Measurements from ENCODE around the gene MT2A.

The MT2A gene

DNA sequence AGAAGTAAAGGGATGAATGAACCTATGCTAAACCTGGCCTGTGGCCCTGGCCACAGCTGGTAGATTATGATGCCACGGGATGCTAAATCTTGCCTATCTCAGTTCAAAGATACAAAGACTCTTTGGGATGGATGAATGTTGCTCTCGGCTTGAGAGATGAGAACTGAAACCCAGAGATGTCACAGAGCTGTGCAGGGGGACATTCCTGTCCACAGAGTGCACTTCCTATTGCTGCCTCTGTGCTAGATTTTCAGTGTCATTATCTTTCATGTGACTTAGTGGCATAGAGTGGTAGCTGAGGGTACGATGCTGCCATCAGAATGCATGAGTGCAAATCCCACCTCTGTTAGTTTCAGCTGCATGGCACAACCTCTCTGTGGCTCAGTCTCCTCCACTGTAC, 21.8 kb downstream of the MT2A start:
- H3K36me3 ChIP-seq = no peaks in the 10 kb centered on the region
- H3K27ac ChIP-seq = peak overlapping the region; percentile 65
- H3K27me3 ChIP-seq (ENCODE audit: insufficient read depth, low read depth, severe bottlenecking) = no peaks in the 10 kb centered on the region
- H3K4me3 ChIP-seq (ENCODE audit: low read depth, low read length) = no peak overlapping the region
- H3K9me3 ChIP-seq (ENCODE audit: severe bottlenecking) = no peaks in the 10 kb centered on the region
- TF ChIP-seq, protein P1, sequence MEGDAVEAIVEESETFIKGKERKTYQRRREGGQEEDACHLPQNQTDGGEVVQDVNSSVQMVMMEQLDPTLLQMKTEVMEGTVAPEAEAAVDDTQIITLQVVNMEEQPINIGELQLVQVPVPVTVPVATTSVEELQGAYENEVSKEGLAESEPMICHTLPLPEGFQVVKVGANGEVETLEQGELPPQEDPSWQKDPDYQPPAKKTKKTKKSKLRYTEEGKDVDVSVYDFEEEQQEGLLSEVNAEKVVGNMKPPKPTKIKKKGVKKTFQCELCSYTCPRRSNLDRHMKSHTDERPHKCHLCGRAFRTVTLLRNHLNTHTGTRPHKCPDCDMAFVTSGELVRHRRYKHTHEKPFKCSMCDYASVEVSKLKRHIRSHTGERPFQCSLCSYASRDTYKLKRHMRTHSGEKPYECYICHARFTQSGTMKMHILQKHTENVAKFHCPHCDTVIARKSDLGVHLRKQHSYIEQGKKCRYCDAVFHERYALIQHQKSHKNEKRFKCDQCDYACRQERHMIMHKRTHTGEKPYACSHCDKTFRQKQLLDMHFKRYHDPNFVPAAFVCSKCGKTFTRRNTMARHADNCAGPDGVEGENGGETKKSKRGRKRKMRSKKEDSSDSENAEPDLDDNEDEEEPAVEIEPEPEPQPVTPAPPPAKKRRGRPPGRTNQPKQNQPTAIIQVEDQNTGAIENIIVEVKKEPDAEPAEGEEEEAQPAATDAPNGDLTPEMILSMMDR (IDR thresholded peaks at IDR 0.05; ENCODE audit: low read depth, low read length) = no peak
- no peak for DNase-seq

DNA sequence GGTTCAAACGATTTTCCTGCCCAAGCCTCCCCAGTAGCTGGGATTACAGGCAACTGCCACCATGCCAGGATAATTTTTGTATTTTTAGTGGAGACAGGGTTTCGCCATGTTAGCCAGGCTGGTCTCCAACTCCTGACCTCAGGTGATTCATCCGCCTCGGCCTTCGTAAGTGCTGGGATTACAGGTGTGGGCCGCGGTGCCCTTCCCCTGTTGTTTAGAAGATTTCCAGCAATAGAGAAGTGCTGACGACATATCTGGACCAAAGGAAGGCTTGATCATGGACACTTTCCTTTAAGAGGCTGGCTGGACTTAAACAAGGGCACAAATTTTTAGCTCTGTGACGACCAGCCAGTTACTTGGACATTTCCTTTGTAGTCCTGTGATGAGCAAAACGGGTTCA, 22.8 kb downstream of the MT2A start:
- Histone ChIP-seq H3K27me3 (ENCODE audit: insufficient read depth, low read depth, severe bottlenecking) (no peaks in the 10 kb centered on the region), H3K9me3 (ENCODE audit: severe bottlenecking) (no peaks in the 10 kb centered on the region), H3K36me3 (no peaks in the 10 kb centered on the region), H3K4me3 (ENCODE audit: low read depth, low read length) (no peak overlapping the region), H3K27ac (no peak overlapping the region)
- DNase-seq = no peak
- TF ChIP-seq, protein P1 (IDR thresholded peaks at IDR 0.05; ENCODE audit: low read depth, low read length) = no peak

DNA sequence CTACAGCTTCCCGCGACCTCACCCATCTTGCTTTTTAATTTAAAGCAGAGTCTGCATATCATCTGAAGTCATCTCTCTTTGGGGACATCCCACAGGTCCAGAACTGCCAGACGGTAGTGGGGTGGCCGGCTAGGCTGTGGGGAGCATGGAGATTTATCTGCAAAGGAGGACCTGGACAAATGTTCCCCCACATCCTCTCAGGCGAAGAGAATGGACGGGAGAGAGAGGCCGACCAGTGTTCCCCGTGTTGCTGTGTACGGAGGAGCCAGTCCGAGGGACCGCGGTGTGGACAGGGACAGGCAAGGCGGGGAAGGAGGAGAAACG, 23.4 kb downstream of the MT2A start:
- no peak for DNase-seq
- Histone ChIP-seq H3K4me3 (ENCODE audit: low read depth, low read length) (no peak overlapping the region), H3K27me3 (ENCODE audit: insufficient read depth, low read depth, severe bottlenecking) (no peaks in the 10 kb centered on the region), H3K27ac (no peak overlapping the region), H3K36me3 (no peaks in the 10 kb centered on the region), H3K9me3 (ENCODE audit: severe bottlenecking) (no peaks in the 10 kb centered on the region)
- TF ChIP-seq, protein P1 (IDR thresholded peaks at IDR 0.05; ENCODE audit: low read depth, low read length) = no peak

DNA sequence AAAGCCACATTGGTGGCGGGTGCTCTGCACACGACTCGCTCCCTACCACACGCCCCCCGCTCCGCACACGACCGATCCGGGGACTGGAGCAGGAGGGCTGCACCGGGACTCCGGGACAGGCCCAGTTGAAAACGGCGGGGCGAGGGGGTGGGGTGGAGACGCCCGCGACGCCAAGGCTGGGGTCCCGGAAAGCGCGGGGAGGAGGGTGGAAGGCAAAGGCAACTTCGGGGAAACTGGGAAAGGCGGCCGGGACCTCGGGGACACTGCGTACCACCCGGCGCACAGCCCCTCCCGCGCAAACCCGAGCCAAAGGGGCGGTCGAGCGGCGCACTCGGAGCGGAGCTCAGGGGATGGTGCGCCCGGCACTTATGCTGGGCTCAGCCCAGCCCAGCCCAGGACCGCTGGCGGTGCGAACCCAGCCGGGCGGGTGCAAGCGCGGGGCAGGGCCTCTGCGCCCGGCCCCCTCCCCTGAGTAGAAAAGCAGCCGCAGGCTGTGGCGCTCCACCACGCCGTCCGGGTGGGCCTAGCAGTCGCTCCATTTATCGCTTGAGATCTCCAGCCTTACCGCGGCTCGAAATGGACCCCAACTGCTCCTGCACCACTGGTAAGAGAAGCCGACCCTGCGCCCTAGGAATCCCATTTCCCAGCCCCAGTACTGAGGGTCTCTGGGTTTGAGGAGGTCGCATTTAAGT, 23.9 kb downstream of the MT2A start, which contains the start of gene MT1M:
Gene MT1M, plus strand, starts transcription at position 504 of the 692 bp plus-strand sequence. Its CDS starts 73 bp downstream, at position 577.
- TF ChIP-seq, protein P1 (IDR thresholded peaks at IDR 0.05; ENCODE audit: low read depth, low read length) = no peak
- no peak for DNase-seq
- H3K27ac ChIP-seq = no peak within 1 kb of the TSS
- no peak within 1 kb of the TSS for H3K4me3 ChIP-seq (ENCODE audit: low read depth, low read length)
- H3K36me3 ChIP-seq = no peaks in the 10 kb centered on the region
- no peaks in the 10 kb centered on the region for H3K27me3 ChIP-seq (ENCODE audit: insufficient read depth, low read depth, severe bottlenecking)
- H3K9me3 ChIP-seq (ENCODE audit: severe bottlenecking) = no peaks in the 10 kb centered on the region

DNA sequence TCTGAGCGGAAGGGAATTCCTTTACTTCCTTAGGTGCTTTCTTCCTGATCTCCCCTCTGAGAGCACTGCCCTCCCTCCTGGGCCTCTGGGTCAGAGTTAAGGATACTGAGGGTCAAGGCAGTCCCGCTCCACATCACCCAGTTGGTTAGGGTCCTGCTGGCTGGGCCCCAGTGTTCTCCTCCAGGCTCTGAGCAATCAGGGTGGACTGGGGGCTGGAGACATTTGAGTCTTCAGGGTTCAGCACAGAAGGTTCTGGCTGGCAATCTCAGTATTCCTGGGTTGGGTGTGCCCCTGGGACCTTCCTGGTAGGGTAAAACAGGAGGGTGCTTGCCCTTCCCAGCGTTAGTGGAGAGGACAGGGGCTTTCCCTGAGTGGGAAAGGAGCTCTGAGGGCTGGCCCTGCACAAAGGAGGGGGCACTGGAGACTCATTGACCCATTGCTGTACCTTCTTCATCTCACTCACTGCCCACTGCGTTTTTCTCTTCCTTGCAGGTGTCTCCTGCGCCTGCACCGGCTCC, 24.5 kb downstream of the MT2A start:
- H3K4me3 ChIP-seq (ENCODE audit: low read depth, low read length) = no peak overlapping the region
- TF ChIP-seq, protein P1 (IDR thresholded peaks at IDR 0.05; ENCODE audit: low read depth, low read length) = no peak
- H3K27me3 ChIP-seq (ENCODE audit: insufficient read depth, low read depth, severe bottlenecking) = no peaks in the 10 kb centered on the region

DNA sequence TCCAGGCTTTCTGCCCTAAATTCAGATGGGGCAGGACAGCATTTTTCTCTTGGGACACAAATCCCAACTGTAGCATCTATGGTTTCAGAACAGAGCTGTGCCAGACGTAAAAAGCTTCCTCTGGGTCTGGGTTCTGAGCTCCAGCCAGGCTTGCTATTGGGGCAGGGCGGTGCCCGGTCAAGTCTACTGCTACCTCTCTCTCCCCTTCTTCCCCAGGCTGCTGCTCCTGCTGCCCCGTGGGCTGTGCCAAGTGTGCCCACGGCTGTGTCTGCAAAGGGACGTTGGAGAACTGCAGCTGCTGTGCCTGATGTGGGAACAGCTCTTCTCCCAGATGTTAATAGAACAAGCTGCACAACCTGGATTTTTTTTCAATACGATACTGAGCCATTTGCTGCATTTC, 25.2 kb downstream of the MT2A start:
- Histone ChIP-seq H3K27me3 (ENCODE audit: insufficient read depth, low read depth, severe bottlenecking) (no peaks in the 10 kb centered on the region), H3K27ac (no peak overlapping the region), H3K36me3 (no peaks in the 10 kb centered on the region), H3K4me3 (ENCODE audit: low read depth, low read length) (no peak overlapping the region), H3K9me3 (ENCODE audit: severe bottlenecking) (no peaks in the 10 kb centered on the region)
- DNase-seq = no peak
- TF ChIP-seq, protein P1 (IDR thresholded peaks at IDR 0.05; ENCODE audit: low read depth, low read length) = no peak

More for the DNA sequence above, 24.5 kb downstream of the MT2A start:
- Histone ChIP-seq H3K36me3 (no peaks in the 10 kb centered on the region), H3K27ac (no peak overlapping the region), H3K9me3 (ENCODE audit: severe bottlenecking) (no peaks in the 10 kb centered on the region)
- DNase-seq = no peak
